GM18858 (cell line): ENCODE measurements around the gene LIN7A.
"Not testable (repeated sequence)": the region's sequence is repeated elsewhere in the genome, so short reads cannot be mapped to it uniquely, and the experiment has no call there.

Source experiments
- ATAC-seq: cut with Tn5 transposase; IDR thresholded peaks from one replicate; pipeline ENCODE4 v1.9.1; 2021; ENCODE audit not compliant: unreplicated experiment

Gene LIN7A

DNA sequence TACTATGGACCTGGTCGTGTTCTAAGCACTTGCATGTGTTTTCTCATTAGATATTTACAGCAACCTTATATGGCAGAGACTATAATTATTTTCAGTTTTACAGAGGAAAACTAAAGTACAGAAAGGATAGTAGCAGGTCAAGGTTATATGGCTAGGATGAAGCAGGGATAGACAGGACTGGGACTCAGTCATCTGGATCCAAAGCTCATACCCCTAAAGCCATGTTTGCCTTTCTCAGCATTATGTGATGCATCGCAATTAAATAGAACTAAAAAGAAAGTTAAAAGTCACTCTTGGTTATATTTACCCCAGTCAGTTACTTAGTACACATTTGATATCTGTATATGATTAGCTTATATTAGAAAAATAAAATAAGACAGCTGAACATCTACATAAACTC is 13.3 kb downstream of the LIN7A start:
- ATAC-seq = no peak

DNA sequence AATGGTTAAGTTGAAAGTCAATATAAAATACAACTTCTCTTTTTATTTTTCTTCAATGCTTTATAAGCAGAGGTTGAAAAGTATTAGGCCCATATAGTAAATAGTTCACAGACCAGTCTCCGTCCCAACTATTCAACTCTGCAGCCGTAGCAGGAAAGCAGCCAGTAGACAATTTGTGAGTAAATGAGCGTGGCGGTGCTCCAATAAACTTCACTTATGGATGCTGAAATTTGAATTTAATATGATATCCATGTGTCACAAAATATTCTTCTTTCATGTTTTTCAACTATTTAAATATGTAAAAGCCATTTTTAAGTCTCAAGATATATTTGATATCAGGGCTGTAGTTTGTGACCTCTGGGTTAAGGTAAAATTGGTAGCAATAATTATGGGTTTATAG is 17.7 kb downstream of the LIN7A start:
- no peak for ATAC-seq

DNA sequence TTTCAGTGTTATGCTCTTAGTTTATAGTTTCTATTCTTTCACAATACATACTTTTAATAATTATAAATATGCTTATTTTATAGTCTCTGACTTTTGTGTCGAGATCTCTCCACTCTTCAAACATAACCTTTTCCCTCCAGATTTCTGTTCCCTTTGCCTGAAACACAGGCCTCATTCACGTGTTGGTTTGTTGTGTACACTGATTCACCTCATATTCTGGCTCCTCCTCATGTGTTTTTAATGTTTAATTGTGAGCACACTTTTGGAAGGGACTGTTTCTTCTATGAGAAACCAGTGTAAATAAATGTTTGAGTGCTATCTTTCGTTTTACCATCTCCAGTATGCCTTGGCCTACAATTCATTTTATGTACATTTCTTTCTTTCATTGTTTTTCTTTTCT is 20.1 kb downstream of the LIN7A start:
- no peak for ATAC-seq

DNA sequence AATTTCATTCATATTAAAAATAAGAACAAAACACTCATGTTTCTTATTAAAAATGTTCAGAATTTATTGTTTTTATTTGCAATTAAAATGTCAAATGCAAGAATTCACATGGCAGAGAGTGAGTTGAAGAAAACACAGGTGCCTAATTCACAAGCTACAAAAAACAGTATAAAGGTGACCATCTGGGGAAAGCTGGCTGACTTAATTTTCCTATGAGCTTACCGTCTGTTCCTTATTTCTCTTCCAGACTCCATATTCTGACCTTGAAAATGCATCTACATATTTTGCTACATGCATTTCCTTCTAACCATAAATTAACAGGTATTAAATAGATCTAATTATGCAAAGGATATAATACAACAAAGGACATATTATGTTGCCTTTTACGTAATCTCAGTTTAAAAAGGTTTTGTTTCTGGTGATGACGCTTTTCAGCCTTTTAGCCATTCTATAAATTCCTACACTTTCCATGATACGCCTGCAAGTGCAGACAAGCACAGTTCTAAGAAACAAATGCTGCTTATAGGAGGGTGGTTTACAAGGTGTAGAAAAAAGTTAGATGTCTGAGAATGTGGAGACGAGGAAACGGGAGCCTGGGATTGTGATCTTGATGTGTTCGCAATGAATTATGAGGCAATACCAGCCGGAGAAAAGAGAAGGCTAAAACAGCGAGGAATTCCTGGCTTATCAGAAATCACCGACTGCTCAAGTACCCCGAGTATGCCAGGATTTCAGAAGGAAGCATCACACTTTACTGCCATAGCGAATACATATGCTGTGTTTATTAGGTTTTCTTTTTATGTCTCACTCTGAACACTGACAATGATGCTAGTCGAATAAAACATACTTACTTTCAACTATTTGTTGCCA is 24.6 kb downstream of the LIN7A start:
- ATAC-seq = no peak

DNA sequence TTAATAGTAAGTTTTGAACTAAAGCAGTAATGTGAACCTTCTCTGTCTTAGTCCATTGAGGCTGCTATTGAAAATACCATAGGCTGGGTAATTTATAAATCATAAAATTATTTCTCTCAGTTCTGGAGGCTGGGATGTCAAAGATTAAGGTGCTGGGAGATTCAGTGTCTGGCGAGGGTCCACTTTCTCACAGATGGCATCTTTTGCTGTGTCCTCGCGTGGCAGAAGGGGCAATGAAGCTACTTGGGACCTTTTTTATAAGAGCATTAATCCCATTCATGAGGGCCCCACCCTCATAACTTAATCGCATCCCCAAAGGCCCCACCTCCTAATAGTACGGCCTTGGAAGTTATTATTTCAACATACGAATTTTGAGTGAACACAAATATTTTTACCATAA is 28.4 kb downstream of the LIN7A start:
- no peak for ATAC-seq

DNA sequence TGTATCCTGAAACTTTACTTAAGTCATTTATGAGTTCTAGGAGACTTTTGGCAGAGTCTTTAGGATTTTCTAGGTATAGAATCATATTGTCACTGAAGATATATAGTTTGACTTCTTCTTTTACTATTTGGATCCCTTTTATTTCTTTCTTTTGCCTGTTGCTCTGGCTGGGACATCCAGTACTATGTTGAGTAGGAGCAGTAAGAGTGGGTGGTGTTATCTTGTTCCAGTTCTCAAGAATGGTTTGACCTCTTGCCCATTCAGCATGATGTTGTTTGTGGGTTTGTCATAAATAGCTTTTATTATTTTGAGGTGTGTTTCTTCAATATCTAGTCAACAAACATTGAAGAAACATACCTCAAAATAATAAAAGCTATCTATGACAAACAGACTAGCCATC is 35.0 kb downstream of the LIN7A start:
- no peak for ATAC-seq

DNA sequence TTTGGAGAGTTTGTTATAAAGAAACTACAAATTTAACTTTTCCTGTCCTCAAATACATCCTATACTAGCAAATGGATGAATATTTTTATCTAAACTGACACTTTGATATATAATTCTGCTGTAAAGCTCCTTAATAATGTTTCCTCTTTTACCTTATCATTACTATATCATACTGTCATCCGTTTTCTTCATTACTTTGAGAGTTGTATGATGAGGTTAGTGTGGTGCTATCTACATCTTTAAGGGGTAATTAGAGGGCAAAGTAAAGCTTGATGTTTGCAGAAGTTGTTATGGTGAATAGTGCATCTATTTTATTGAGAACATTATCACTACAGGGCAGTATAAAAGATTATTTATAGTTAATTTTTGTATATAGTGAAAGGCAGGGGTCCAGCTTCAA is 36.1 kb downstream of the LIN7A start:
- ATAC-seq = no peak

DNA sequence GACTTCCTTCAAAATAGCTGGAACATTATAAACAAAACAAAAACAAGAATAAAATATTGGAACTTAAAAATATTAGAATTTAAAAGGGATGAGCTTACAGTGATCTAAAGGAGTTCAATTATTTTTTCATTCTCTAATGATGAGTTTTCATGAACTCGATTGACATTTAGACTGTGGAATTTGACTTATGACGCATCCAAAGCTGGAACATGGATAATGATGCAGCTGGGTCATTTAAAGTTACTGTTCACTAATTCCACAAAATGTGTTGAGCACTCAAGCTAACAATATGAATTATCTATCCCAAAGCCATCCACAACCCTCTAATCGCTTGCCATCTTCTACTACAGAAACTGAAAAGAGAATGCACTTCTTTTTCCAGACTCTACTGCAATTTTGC is 42.5 kb downstream of the LIN7A start:
- ATAC-seq = no peak

DNA sequence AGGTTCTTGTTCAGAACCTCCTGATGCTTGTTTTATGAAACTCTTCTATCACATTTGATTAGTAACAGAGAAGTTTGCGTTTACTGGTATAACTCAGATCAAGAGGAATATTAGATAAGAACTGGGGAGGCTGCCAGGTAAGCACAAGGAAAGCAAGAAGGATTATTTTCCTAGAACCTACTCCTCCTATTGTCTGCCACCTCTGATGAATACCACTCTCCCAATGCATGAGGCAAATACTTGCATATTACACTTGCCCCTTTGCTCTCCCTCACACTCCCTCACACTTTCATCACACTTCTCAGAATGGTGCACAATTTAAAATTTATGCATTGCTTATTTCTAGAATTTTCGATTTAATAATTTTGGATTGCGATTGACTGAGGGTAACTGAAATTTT is 43.6 kb downstream of the LIN7A start:
- ATAC-seq = no peak

DNA sequence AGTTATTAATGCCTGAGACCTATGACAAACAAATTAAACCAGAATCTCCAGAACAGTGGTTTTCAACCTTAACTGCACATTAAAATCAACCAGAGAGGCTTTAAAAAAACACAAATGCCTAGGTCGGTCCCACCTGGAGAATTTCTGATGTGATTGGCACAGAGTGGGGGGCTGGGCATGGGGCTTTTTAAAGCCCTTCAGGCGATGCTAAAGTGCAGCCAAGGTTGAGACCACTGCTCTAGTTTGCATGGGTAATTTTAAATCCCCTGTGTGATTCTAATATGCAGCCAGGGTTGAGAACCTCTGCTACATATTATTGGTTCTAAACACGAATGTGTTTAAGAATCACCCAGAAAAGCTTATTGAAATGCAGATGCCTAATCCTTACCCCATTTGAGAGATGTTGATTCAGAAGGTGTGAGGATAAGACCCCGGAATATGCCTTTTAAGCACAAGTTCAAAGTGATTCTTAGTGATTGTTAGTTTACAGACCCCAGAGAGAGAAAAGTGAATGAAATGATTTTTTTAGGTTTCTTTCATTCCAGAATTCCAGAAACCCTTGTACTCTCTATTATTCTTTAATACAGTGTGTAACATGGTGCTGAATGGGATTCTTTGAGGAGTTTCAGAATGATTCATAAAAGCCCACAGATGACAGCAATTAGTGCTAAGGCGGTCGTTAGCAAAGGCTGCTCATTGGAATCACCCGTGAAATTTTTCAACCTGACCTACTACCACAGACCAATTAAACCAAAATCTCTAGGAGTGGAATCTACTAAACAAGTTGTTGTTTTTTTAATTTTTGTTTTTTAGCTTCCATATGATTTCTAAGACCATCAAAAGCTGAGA is 44.9 kb downstream of the LIN7A start:
- ATAC-seq = no peak

DNA sequence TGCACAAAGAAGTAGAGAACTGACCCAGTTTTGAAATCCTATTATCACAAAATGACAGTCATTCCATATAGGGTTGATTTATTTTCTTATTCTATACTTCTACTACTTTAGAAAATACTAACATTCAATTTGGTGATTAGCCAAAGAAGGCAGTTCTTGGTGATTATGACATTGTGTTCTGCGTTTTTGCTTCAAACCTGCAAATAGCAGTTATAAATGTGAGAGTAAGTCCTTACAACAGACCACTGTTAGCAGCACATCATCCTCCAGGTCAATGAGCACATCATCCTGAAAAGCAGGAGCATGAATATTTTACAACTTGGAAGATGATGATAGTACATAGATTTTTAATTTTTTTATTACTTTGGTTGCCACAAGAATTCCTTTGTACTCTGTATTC is 53.1 kb downstream of the LIN7A start:
- ATAC-seq = no peak

DNA sequence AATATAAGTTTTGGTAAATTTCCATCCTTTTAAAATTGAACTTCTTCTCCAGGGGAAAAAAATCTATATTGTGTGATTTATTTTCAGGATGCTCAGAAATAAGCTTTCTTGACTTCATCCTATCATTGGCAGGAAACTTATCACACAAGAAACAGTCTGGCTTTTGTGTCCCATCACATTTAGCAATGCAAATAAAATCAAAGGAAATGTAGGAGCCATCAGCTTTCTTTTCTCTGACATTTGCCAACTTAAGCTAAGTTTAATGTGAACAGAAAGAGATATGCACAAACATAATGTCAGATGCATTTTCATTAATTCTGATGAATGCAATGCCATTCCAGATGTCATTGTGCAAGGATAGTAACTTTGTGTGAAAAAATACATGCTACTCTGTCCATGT is 56.6 kb downstream of the LIN7A start:
- no peak for ATAC-seq

DNA sequence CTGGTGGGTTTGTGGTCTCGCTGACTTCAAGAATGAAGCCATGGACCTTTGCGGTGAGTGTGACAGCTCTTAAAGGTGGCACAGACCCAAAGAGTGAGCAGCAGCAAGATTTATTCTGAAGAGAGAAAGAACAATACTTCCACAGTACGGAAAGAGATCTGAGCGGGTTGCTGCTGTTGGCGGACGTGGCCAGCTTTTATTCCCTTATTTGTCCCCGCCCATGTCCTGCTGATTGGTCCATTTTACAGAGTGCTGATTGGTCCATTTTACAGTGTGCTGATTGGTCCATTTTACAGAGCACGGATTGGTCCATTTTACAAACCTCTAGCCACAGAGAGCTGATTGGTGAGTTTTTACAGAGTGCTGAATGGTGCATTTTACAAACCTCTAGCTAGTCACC is 59.3 kb downstream of the LIN7A start:
- ATAC-seq = not testable (repeated sequence)

DNA sequence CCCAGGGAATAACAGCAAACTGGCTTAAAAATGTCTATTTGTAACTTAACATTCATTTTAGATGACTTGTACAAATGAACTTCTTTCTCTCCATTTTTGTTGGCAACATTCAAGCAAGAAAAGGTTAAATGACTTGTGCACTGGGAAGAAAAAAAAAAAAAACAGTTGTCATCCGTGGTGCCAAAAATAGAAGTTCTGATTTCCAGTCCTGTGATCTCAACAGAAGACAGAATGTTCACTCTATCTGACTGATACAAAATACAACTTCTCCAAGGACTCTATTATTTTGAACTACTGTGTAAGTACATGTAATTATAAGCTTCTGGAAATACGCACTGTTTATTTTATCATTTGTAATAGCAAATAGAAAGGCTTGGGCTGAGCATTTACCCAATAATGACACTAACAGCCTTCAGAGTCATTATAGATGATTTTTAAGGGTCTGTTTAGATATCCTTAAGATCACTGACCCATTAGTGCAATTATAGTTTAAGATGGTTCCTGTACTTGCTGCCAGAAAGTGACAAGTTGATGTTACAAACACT is 59.9 kb downstream of the LIN7A start:
- ATAC-seq = no peak

DNA sequence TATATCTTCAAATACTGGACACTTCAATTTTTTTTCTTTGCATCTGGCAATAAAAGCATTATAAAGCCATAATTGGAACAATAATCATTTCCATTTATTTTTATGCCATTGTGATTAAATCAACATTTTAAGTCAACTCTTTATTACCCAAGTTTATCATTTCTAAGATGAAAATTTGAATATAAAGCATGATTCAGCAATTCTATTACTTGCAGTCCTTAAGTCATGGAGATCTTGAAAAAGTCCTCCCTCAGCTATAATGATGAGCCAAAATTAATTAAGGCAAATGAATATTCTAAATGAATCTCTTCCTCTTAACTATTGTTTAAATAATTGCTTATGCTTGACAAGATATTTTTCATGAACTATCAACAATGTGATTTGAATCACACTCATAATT is 65.7 kb downstream of the LIN7A start:
- ATAC-seq = no peak

DNA sequence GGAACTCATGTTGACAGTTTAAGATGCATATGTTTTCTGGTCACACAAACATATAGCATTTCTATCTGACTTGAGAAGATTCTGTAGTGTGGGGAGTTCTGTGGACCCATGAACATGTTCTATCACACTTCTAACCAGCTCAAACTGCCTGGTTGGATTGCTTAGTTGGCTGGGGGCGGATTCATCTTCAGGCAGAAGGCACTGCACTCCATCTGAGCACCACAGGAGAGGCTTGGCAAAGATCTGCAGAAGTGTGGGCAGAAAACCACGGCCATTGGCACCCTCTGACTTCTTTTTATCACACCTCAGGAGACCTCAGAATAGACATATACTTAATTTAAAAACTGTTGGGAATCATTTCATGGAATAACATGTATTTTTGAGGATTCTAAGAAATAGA is 68.5 kb downstream of the LIN7A start:
- no peak for ATAC-seq

DNA sequence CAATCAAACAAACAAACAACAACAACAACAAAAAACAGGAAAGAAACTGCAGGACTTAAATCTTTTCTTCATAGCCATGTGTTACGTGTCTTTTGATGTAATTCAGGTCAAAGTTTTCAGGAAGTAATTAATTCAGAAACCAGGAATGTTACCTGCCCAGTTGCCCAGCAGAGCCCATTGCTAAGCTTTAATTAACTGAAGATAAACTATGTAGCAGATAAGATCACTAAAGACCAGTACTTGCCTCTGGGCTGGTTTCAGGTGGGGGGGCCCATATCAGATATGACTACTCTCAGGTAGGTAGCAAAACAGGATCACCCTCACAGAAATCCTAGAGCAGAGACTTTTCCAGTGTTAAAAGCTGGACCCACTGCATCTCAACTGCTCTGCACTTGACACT is 69.2 kb downstream of the LIN7A start:
- ATAC-seq = no peak

DNA sequence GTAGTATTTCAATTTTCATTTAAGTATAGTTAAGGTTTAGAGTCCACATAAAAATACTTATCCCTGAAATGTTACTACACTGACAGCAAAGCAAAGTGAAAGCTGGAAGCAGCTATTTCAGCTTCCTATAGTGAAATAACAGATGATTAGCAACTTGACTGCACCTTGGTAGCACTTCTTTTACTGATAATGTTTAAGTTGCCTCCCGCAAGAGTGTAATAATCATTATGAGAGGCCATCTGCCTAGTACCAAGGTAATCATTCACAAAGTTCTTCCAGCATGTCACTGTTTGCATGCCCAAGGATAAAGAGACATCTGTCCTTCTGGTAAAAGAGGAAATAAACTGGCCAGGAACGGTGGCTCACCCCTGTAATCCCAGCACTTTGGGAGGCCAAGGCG is 69.8 kb downstream of the LIN7A start:
- no peak for ATAC-seq

DNA sequence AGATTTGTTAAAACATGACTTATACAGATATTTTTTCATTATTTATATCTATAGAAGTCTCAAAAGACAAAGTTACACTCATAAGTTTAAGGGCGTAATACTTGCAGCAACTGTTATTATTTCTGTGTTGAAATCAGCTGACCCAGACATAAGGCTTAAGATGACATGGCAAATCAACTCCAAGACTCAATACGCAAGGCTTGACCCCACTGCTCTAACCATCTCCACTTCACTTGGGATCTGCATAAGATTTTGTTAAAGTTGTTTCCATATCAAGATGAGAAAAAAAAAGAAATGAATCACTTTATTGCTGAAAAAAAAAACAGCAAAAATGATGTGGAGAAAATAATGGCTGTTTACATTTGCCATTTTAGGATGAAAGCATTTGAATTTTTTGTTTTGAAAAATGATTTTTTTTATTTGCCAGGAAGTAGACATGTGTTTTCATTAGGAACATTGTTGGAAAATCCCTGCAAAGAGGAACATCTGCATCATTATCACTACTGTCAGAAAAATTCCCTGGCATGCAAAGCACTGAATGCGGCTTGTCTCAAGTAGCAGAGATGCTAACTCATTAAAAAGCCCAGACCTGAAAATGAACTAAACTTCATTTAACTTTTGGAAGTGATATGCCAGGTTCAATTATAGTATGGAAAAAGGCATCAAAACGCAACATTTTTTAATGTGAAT is 73.5 kb downstream of the LIN7A start:
- no peak for ATAC-seq

DNA sequence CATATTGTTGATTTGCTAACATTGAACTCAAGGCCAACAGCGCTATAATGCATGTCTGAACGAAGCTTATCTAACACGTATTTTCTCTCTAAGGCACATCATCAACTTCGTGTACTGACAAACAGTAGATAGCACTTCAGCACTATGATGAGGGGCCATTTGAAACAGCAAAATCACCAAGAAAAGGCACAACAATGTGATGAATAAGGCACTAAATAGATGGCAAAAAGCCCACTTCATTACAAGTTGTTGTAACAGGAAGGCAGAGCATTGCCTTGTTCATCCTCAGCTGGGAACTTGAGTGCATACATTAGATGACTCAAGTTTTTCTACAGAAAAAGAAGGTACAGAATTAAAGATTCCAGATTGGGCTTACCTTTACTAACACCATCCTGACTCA is 75.2 kb downstream of the LIN7A start:
- no peak for ATAC-seq

DNA sequence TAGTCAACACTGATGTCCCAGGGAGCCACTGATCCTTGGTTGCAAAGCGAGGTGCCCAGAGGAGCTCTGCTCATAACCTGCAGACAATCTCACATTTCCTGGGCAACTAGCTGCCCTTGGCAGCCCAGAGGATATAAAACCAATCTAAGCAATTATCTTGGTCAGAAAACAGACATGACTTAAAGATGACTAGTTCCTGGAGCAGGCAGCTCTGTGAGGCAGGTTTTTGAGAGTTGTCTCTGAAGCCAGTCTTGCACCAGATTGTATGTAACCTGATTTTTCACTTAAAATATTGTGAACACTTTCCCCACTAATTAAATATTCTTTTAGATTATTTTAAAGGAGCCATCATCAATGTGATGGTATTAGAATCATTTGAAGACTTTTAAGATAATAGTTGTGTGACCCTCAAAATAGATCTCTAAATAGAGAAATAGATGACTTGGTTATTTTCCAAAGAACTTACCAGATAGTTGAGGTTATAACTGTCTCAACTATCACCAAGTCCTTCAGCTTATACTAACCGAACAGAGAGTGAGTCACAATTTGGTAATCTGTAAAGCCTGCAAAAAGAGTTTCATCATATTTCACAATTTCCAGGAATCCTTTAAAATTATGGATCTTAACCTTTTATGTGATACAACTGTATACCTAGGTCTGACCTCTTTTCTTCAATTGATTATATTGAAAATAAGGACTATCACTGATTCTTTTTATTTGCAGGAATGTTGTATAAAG is 75.9 kb downstream of the LIN7A start:
- ATAC-seq = no peak
